HG03558 (cell line): ENCODE results near the gene ISG15.
"Not testable (repeated sequence)": the region's sequence is repeated elsewhere in the genome, so short reads cannot be mapped to it uniquely, and the experiment has no call there.

Source experiments
- ATAC-seq: cut with Tn5 transposase; IDR thresholded peaks from one replicate; pipeline ENCODE4 v1.9.1; 2021; ENCODE audit warnings: moderate number of reproducible peaks; ENCODE audit not compliant: unreplicated experiment; ENCODE audit errors: extremely low read depth

ISG15 gene

DNA sequence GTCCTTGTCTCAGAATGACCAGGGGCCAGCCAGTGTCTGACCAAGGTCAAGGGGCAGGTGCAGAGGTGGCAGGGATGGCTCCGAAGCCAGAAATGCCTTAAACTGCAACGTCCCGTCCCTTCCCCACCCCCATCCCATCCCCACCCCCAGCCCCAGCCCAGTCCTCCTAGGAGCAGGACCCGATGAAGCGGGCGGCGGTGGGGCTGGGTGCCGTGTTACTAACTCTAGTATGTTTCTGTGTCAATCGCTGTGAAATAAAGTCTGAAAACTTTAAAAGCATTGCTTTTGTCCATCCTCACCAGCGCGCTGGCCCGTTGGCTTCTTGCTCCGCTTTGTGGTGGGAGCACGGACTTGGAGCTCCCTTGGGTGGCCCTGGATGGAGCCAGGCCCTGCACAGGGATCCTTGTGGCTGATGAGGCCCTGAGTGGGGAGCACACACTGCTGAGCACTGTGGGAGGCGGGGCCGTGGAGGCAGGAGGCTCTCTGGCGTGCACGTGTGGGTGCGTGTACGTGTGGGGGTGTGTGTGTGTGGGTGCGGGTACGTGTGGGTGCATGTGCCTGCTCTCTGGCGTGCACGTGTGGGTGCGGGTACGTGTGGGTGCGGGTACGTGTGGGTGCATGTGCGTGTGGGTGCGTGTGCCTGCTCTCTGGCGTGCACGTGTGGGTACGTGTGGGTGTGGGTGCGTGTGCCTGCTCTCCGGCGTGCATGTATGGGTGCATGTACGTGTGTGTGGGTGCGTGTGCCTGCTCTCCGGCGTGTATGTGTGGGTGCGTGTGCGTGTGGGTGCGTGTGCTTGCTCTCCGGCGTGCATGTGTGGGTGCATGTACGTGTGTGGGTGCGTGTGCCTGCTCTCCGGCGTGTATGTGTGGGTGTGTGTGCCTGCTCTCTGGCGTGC is 42.8 kb downstream of the ISG15 start:
- ATAC-seq: no peak

DNA sequence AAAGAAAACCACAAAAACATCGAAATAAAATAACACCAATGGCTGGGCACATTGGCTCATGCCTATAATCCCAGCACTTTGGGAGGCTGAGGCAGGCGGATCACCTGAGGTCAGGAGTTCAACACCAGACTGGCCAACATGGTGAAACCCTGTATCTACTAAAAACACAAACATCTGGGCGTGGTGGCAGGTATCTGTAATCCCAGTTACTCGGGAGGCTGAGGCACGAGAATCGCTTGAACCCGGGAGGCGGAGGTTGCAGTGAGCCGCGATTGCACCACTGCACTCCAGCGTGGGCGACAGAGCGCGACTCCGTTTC is 44.4 kb downstream of the ISG15 start:
- not testable (repeated sequence) for ATAC-seq

DNA sequence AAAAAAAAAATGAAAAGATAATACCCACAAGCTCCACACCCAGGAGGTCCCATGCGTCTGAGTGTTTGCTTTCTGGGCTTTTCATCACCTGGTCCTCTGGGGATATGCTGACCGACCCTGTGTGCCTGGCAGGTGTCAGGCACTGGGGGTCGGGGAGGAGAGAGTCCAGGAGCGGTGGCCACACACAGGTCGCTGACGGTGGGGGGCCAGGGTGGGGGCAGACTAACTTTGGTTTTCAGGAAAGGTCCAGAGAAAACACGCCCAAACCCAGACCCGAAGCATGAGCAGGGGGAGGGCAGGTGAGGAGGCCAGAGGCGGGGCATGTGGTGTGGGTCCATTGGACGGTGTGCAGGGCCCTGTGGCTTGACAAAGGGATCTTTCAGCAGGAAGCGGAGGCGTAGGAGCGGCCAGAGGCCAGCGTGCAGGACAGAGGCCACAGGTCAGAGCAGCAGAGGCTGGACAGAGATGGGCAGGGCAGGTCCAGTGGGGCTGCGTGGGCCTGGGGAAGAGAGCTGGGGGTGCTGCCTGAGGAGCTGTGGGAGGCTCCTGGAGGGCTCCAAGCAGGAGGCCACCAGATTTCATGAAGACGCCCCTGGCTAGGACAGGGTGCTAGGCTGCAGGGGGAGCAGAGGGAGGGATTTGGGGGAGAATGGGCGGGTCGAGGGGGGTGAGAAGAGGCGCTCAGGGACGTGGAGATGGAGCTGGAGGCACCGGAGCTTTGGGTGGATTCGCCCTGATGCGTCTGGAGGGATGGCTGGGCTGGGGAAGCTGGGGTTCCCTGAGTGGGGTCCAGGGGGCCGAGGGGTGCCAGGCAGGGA is 45.0 kb downstream of the ISG15 start:
- no peak for ATAC-seq

DNA sequence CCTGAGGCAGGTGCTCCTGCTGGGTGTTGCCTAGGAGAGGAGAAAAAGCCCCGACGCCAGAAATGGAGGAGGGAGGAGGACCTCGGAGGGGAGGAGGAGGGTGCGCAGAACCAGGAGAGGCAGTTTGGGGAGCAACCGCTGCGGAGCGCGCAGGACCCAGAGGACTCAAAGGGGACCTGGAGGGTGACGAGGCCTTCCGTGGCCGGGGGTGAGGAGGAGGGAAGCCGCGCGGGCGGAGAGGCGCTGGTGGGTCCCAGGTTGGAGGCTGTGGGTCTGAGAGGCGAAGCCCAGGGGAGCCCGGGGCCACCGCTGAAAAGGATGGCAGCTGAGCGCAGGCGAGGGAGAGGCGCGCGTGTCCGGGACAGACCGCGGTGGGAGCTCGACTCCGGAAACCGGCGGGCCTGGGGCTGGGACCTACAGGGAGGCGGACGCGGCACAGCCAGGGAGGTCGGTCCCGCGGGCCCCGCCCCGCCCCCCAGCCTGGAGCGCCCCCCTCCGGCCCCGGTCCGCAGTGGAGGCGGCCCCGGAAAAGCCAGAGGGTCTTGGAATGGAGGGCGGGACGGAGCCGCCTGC is 45.7 kb downstream of the ISG15 start:
- no peak for ATAC-seq

DNA sequence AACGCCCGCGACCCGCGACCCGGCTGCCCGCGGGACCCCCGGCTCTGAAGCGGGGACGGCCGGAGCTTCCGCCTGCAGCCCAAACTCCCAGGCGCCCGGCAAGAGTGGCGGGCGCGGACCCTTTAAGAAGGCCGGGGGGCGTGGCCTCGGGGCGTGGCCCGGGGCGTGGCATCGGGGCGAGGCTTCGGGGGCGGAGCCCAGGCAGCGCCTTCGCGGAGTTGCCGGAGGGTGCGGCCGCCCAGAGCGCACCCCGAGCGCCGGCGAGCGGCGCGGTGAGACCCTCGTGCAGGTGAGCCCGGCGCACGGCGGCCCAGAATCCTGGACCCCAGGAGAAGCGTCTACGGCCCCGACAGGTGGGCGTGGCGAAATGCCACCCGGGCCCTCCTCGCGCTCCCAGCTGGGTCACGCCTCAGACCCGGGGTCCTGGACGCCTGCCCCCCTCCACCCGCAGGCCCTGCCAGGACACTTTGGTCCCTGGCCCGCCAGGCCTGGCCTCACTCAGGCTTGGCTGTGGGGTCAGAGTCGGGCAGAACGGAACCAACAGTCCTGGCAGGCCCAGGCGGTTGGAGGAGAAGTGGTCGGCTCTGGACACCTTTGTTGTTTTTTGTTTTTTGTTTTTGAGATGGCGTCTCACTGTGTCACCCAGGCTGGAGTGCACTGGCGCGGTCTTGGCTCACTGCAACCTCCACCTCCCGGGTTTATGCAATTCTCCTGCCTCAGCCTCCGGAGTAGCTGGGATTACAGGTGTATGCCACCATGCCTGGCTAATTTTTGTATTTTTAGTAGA is 46.4 kb downstream of the ISG15 start:
- ATAC-seq: no peak

DNA sequence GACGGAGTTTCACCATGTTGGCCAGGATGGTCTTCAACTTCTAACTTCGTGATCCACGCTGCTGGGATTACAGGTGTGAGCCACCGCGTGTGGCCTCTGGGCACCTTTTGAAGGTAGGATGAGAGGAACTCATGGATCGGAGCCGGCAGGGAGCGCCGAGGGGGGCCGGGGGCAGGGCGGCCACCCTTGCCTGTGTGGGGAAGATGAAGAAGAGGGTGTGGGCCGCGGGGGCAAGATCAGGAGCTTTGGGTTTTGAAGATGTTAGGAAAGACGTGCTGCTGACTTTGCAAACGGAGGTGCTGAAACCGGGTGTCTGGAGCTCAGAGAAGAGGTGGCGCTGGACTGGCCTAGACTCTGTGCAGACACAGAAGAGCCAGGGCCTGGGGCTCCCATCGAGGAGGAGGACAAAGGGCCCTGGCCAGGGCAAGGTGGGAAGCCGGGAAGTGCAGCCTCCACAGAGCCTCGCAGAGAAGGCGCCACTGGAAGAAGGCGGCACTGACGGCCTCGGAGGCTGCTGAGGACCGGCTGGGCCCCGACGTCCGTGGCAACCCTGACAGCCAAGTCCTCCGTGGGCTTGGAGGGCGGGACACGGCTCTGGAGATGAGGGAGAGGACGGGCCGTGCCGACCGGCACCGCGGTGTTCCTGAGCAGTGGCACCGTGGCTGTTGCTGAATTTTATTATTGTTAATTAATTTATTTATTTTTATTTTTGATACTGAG is 47.1 kb downstream of the ISG15 start:
- ATAC-seq: no peak

DNA sequence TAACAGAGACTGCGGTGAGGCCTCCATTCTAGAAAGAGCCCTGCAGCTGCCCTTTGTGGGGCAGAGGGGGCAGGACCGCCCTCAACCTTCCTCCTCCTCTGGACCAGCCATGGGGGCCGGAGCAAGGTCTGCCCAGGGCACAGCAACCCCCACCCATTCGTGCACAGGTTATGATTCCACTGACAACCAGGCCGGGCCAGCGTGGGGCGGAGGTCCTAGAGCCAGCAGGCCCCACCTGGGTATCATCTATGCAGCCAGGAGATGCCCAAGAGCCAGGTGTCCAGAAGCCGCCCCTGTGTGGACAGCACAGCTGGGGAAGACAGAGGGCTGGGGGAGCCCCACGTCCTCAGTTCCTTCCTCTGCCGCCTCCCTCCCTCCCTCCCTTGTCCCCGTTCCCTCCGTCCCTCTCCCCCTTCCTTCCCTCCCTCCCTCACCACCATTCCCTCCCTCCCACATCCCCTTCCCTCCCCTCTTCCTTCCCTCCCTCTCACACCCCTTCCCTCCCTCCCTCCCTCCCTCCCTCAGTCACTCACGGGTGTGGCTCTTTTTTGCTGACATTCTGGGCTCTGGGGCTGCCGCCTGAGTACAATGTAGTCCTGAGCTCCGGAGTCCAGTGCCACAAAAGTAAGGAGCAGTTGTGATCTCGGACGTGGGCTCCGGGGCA is 48.5 kb downstream of the ISG15 start:
- ATAC-seq: no peak

DNA sequence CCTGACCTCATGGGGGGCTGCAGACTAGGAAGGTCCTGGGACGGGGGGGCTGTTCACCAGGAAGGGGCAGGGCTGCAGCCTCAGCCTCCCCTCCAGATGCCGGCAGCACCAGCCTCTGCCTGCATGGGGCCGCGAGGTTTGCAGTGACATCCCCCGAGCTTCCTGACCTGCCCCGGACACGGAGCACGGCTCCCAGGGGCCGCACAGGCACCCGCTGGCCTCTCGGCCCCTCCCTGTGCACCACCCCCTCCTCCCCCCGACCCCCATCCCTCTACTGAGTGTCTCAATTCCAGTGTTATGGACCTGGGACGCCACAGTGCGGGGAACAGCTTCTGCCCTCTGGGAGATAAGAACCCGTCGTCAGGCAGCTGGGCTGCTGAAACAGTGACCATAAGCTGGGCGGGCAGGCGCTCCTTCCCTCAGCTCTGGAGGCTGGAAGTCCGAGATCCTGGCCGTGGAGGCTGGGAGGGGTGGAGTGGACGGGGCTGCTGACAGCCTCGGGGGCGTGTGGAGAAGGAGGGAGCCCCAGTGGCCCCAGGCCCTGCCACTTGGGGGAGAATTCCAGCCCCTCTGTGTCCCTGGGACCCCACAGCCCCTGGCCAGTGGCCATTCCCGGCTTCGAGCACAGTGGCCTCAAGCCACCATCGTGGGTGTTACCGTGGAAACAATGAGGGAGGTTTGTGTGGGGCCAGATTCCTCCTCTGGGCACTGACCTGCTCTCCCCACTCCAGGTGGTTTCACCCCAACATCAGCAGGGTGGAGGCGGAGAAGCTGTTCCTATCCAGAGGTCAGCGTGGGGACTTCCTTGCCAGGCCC is 49.3 kb downstream of the ISG15 start:
- no peak for ATAC-seq

DNA sequence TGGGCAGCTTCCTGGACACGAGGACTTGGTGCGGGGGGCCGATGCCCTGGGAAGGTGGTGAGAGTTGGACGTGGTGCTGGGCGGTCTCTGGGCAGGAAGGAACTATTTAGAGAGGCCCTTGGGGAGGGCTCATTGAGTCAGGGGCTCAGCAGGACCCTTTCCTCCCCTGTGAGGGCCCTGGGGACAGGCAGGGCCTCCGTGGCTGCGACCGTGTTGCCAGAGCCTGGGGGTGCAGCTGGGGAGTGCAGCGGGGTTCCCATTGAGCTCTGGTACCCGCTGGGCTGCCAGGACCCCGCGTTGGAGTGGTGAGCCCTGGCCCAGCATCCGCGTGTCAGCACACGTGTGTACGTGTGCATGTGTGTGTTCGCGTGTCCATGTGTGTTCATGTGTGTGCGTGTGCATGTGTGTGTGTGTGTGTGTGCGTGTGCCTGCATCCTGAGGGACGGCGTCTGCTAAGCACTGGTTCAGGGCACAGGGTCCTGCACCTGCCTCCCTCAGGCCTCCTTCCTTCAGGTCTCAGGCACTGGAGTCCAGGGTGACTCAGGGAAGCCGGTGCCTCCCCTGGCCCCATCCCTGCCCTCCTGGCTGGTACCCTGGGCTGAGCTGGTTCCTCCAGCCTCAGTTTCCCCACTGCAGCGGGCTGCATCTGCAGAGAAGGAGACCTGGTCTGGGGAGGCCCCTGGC is 50.1 kb downstream of the ISG15 start:
- ATAC-seq: no peak
